Spleen (tissue), 7 donors: Measurements from ENCODE around the gene SYCN.

Experiments
- CTCF ChIP-seq, 11 experiments: fragments of 200-600 bp in 7 of 11; fragments of 450-650 bp in 4 of 11; sonication (generic) in 4 of 11; IDR thresholded peaks in 8 of 11; conservative IDR thresholded peaks in 3 of 11; 1 replicate in 7 of 11; 2 replicates in 4 of 11; pipeline versions ENCODE4 v1.4.0 to v1.8.0; 2016 to 2021; ENCODE audit warnings: antibody characterized with exemption in 11 of 11, inconsistent platforms in 4 of 11, mild to moderate bottlenecking in 1 of 11
- POLR2A ChIP-seq, 3 donors: fragments of 450-650 bp; IDR thresholded peaks; one replicate each; pipeline ENCODE4 v1.5.1; 2017; ENCODE audit warnings: antibody characterized with exemption in 3 of 3, mild to moderate bottlenecking in 1 of 3
- donor health status: DM: no; HTN: no; CAD: no; lungs with moderate emphysema.
- donor health status: DM: no; HTN: no; CAD: no.
- donor health status: DM: no; HTN: no; CAD: no.

- TF ChIP-seq POLR2A (IDR thresholded peaks at IDR 0.05) (no peak), CTCF (IDR thresholded peaks at IDR 0.05 in 8 of 11, conservative IDR thresholded peaks at IDR 0.05 in 3 of 11) (no peak)
These were observed 32.5 kb upstream of the SYCN start for GRCh38 chr19:39236527-39236926.
